NCI-H524 treated with DMSO at 0.1 percent for 48 hours (cell line): ENCODE data around the gene TNFAIP3.

Experiments used
- DNase-seq: peaks from one replicate; lab custom pipeline; 2025; lab: John Stamatoyannopoulos, UW

TNFAIP3 gene

GRCh38 chr6:137902699-137903098, 35.6 kb downstream of the TNFAIP3 start:
- no peak for DNase-seq

- DNase-seq = no peak
These were observed 36.3 kb downstream of the TNFAIP3 start for GRCh38 chr6:137903274-137903932.

GRCh38 chr6:137903933-137904821, 37.1 kb downstream of the TNFAIP3 start:
- DNase-seq = no peak

- no peak for DNase-seq
These were observed 38.0 kb downstream of the TNFAIP3 start for GRCh38 chr6:137904822-137905617.

GRCh38 chr6:137906020-137906472, 39.0 kb downstream of the TNFAIP3 start:
- no peak for DNase-seq

GRCh38 chr6:137907170-137907569, 40.1 kb downstream of the TNFAIP3 start:
- DNase-seq = no peak

- no peak for DNase-seq
These were observed 42.5 kb downstream of the TNFAIP3 start for GRCh38 chr6:137909533-137909932.

- no peak for DNase-seq
These were observed 43.4 kb downstream of the TNFAIP3 start for GRCh38 chr6:137910424-137910834.

- DNase-seq = no peak
These were observed 43.9 kb downstream of the TNFAIP3 start for GRCh38 chr6:137910843-137911456.

- DNase-seq = no peak
These were observed 44.7 kb downstream of the TNFAIP3 start for GRCh38 chr6:137911675-137912191.

GRCh38 chr6:137912813-137913212, 45.8 kb downstream of the TNFAIP3 start:
- no peak for DNase-seq

GRCh38 chr6:137913434-137913833, 46.4 kb downstream of the TNFAIP3 start:
- no peak for DNase-seq

- DNase-seq = no peak
These were observed 47.0 kb downstream of the TNFAIP3 start for GRCh38 chr6:137913996-137914529.

- DNase-seq = no peak
These were observed 47.6 kb downstream of the TNFAIP3 start for GRCh38 chr6:137914530-137915193.

- no peak for DNase-seq
These were observed 48.7 kb downstream of the TNFAIP3 start for GRCh38 chr6:137915790-137916189.

GRCh38 chr6:137917551-137918325, 50.7 kb downstream of the TNFAIP3 start:
- DNase-seq = no peak

- no peak for DNase-seq
These were observed 52.4 kb downstream of the TNFAIP3 start for GRCh38 chr6:137919502-137919823.

GRCh38 chr6:137919837-137920730, 53.0 kb downstream of the TNFAIP3 start:
- no peak for DNase-seq

- no peak for DNase-seq
These were observed 54.8 kb downstream of the TNFAIP3 start for GRCh38 chr6:137921823-137922222.
